ENCODE results near the gene CLDN22. TPM values are rescaled to one million over a fixed set of nuclear protein-coding genes. Genes with fewer than 3 reads are reported as not detected.

Gene CLDN22
- total and polyA plus RNA-seq, 2 of the 8 experiments (the other 6 are each of a cell fraction or from before 2014, with no cell fraction given): not detected

DNA sequence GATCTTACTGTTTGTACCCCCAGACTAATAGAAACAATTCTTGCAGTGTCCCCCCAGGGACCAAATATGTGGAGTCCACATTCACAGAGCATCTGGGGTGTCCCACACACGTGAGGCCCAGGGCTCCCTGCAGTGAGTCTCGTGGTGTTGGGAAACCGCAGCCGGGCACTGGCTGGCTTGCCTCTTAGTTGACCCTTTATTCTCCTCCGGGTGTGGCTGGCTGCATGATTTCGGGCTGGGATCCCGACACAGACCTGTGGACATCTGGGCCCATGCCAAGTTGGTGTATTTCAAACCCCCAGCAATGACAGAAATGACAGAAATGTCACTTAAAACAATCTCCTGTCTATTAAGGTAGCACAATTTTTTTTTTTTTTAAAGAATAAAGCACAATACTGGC lies 17.8 kb upstream of the CLDN22 start:
- H2BK5ac ChIP-seq (ENCODE audit: low read depth, low read length): no peak overlapping the region
- H4K8ac ChIP-seq (ENCODE audit: extremely low read depth, insufficient read depth, low read length): no peak overlapping the region
- no peaks in the 10 kb centered on the region for H3K79me2 ChIP-seq (ENCODE audit: control insufficient read depth in 1 of 2, insufficient read depth in 2 of 2, low read length in 2 of 2)
- H4K91ac ChIP-seq (replicated peaks; ENCODE audit: insufficient read length, low read length): no peak overlapping the region
- H3K14ac ChIP-seq (ENCODE audit: insufficient read length): no peak overlapping the region
- no peak overlapping the region for H2BK120ac ChIP-seq (replicated peaks; ENCODE audit: low read depth, low read length)
- H2BK12ac ChIP-seq (ENCODE audit: low read depth, low read length): no peak overlapping the region
- no peaks in the 10 kb centered on the region for H3K79me1 ChIP-seq (ENCODE audit: low read depth, low read length)
- POLR2A ChIA-PET (ENCODE audit: partially characterized antibody): no interaction called here
- H2AK5ac ChIP-seq (ENCODE audit: low read depth, low read length): no peak overlapping the region
- H3K23me2 ChIP-seq (ENCODE audit: low read depth, low read length): peaks cover under 1% of the 10 kb centered on the region; the same call in 1 of the 2 replicates
- H3K9ac ChIP-seq (replicated peaks in 1 of 4; ENCODE audit: extremely low read depth in 1 of 4, low read depth in 3 of 4, low read length in 3 of 4): no peak overlapping the region
- CTCF ChIA-PET (ENCODE audit: partially characterized antibody): no interaction called here
- H3K4me3 ChIP-seq (ENCODE audit: extremely low read depth in 1 of 4, insufficient read depth in 2 of 4, low read depth in 3 of 4, low read length in 4 of 4): no peak overlapping the region
- H3K23ac ChIP-seq (ENCODE audit: insufficient read length): no peak overlapping the region
- H3K56ac ChIP-seq (replicated peaks; ENCODE audit: insufficient read length, low read depth, low read length): no peak overlapping the region
- no peak overlapping the region for H4K5ac ChIP-seq (ENCODE audit: insufficient read length, low read depth, low read length)
- H3K27ac ChIP-seq (ENCODE audit: low read depth, low read length): no peak overlapping the region
- no peak overlapping the region for H3K18ac ChIP-seq (ENCODE audit: extremely low read depth, low read length)
- no peak overlapping the region for H3K4ac ChIP-seq (replicated peaks; ENCODE audit: insufficient read length, low read depth, low read length)
- H2BK15ac ChIP-seq (ENCODE audit: low read length): no peak overlapping the region
- H3K36me3 ChIP-seq (ENCODE audit: control insufficient read depth in 2 of 4, insufficient read depth in 4 of 4, low read length in 3 of 4): no peaks in the 10 kb centered on the region
- no peak overlapping the region for H2AFZ ChIP-seq (ENCODE audit: low read length)
- H3K4me2 ChIP-seq (ENCODE audit: insufficient read depth in 1 of 2, low read depth in 2 of 2, low read length in 2 of 2): no peak overlapping the region
- H2BK20ac ChIP-seq (ENCODE audit: low read length): no peak overlapping the region
- no peaks in the 10 kb centered on the region for H4K20me1 ChIP-seq (replicated peaks in 1 of 2; ENCODE audit: control insufficient read depth in 1 of 2, insufficient read depth in 2 of 2, low read length in 2 of 2)
- H3K27me3 ChIP-seq (replicated peaks in 1 of 4; ENCODE audit: control insufficient read depth in 3 of 4, extremely low read depth in 1 of 4, insufficient read depth in 3 of 4, low read length in 3 of 4): no peaks in the 10 kb centered on the region
- H3K9me3 ChIP-seq (ENCODE audit: insufficient read depth in 2 of 2, low read depth in 1 of 2, low read length in 1 of 2): no peaks in the 10 kb centered on the region
- WGBS, 2 experiments (ENCODE audit: extremely low coverage in 1 of 2, insufficient coverage in 1 of 2, insufficient read length in 1 of 2, insufficient replicate concordance in 2 of 2, low coverage in 1 of 2, low lambda C conversion rate in 2 of 2, missing lambda C conversion rate in 1 of 2): 76% methylated on average over 7 of the region's 7 CpGs; no CpG with 5 or more reads in 1 of the 2 experiments
- FAIRE-seq: no peak
- H3K4me1 ChIP-seq (replicated peaks in 1 of 4; ENCODE audit: control insufficient read depth in 3 of 4, insufficient read depth in 4 of 4, low read length in 3 of 4): no peaks in the 10 kb centered on the region
- DNase-seq (ENCODE audit: low read depth in 1 of 2, low spot score in 2 of 2): no peak
- TF ChIP-seq TBP (IDR thresholded peaks at IDR 0.05; ENCODE audit: low read depth, low read length): no peak
- no peak for TF ChIP-seq SP4 (IDR thresholded peaks at IDR 0.05; ENCODE audit: low read length)
- TF ChIP-seq CHD1 (IDR thresholded peaks at IDR 0.05; ENCODE audit: low read depth, low read length): no peak
- TF ChIP-seq, protein P1, sequence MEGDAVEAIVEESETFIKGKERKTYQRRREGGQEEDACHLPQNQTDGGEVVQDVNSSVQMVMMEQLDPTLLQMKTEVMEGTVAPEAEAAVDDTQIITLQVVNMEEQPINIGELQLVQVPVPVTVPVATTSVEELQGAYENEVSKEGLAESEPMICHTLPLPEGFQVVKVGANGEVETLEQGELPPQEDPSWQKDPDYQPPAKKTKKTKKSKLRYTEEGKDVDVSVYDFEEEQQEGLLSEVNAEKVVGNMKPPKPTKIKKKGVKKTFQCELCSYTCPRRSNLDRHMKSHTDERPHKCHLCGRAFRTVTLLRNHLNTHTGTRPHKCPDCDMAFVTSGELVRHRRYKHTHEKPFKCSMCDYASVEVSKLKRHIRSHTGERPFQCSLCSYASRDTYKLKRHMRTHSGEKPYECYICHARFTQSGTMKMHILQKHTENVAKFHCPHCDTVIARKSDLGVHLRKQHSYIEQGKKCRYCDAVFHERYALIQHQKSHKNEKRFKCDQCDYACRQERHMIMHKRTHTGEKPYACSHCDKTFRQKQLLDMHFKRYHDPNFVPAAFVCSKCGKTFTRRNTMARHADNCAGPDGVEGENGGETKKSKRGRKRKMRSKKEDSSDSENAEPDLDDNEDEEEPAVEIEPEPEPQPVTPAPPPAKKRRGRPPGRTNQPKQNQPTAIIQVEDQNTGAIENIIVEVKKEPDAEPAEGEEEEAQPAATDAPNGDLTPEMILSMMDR (IDR thresholded peaks at IDR 0.05; ENCODE audit: control extremely low read depth in 1 of 3, insufficient read depth in 1 of 3, low read depth in 1 of 3, low read length in 3 of 3): no peak
- no peak for TF ChIP-seq CBX5 (IDR thresholded peaks at IDR 0.05; ENCODE audit: low read depth, low read length)
- TF ChIP-seq RNF2 (IDR thresholded peaks at IDR 0.05; ENCODE audit: borderline replicate concordance, low read depth, low read length, missing control alignments, poor library complexity, severe bottlenecking): no peak
- TF ChIP-seq ASH2L (IDR thresholded peaks at IDR 0.05; ENCODE audit: low read length): no peak
- TF ChIP-seq ZNF274 (IDR thresholded peaks at IDR 0.05; ENCODE audit: borderline replicate concordance, extremely low read depth, low read length): no peak
- no peak for TF ChIP-seq RFX5 (IDR thresholded peaks at IDR 0.05; ENCODE audit: borderline replicate concordance, low read depth, low read length)
- no peak for TF ChIP-seq GTF2F1 (IDR thresholded peaks at IDR 0.05; ENCODE audit: borderline replicate concordance, low read depth, low read length)
- no peak for TF ChIP-seq SUZ12 (IDR thresholded peaks at IDR 0.05; ENCODE audit: low read length)
- no peak for TF ChIP-seq KDM4A (IDR thresholded peaks at IDR 0.05; ENCODE audit: low read depth, low read length, severe bottlenecking)

Data from H1 (cell line).